Gastroesophageal sphincter (tissue), 4 donors: ENCODE results near the gene IGF2BP1. TPM values are rescaled to one million over a fixed set of nuclear protein-coding genes. Genes with fewer than 3 reads are reported as not detected.
"Not testable (repeated sequence)": the region's sequence is repeated elsewhere in the genome, so short reads cannot be mapped to it uniquely, and the experiment has no call there.

Experiments
- ATAC-seq: fragments of 150-250 bp; one replicate; pipeline ENCODE4 v1.9.1; 2016; ENCODE audit warnings: mild to moderate bottlenecking, moderate library complexity
- H3K27ac ChIP-seq, 4 donors: fragments of 200-600 bp; sonication (generic) in 3 of 4; 1 replicate in 3 of 4; 2 replicates in 1 of 4; pipeline ENCODE4 v1.5.1; 2016 to 2019
- H3K27me3 ChIP-seq: fragments of 200-600 bp; sonication (generic); one replicate; pipeline ENCODE4 v1.5.1; 2019
- H3K36me3 ChIP-seq, 2 donors: fragments of 200-600 bp; sonication (generic); one replicate each; pipeline ENCODE4 v1.5.1; 2019; ENCODE audit warnings: control low read depth in 1 of 2
- H3K4me1 ChIP-seq, 3 donors: fragments of 200-600 bp; sonication (generic); 1 replicate in 2 of 3; 2 replicates in 1 of 3; pipeline ENCODE4 v1.5.1; 2016 to 2019; ENCODE audit warnings: control low read depth in 2 of 3
- H3K4me3 ChIP-seq, 2 donors: fragments of 200-600 bp; sonication (generic); one replicate each; pipeline ENCODE4 v1.5.1; 2019; ENCODE audit warnings: mild to moderate bottlenecking in 1 of 2, moderate library complexity in 1 of 2
- H3K9me3 ChIP-seq, 3 donors: fragments of 200-600 bp; sonication (generic); one replicate each; pipeline ENCODE4 v1.5.1; 2017 to 2019; ENCODE audit warnings: control low read depth in 2 of 3
- EP300 ChIP-seq: sonication (generic); formaldehyde crosslinking; IDR thresholded peaks from one replicate; pipeline ENCODE4 v1.6.1; 2017; ENCODE audit warnings: antibody characterized with exemption, mild to moderate bottlenecking
- POLR2A ChIP-seq, 2 donors: fragments of 450-650 bp; IDR thresholded peaks; one replicate each; pipeline ENCODE4 v1.6.1; 2017; ENCODE audit warnings: antibody characterized with exemption in 2 of 2, mild to moderate bottlenecking in 2 of 2, moderate library complexity in 1 of 2
- POLR2AphosphoS5 ChIP-seq: sonication (generic); formaldehyde crosslinking; IDR thresholded peaks from one replicate; pipeline ENCODE4 v1.6.1; 2017; ENCODE audit warnings: antibody characterized with exemption
- WGBS, 2 donors: methylation state at CpG; one replicate each; pipeline ENCODE4 v1.1.5; 2018; ENCODE audit warnings: low coverage in 1 of 2; 5-methylcytosine and 5-hydroxymethylcytosine counted together
- total RNA-seq, 4 donors: library from RNA; depleted of rRNA; stranded (reverse); fragments of >200 nt; gene quantifications; one replicate each; pipeline ENCODE4 v1.1.0, GENCODE V29; 2016
- TF ChIP-seq, protein P1 (sequence below), 4 experiments: fragments of 200-600 bp in 2 of 4; fragments of 450-650 bp in 2 of 4; sonication (generic) in 1 of 4; IDR thresholded peaks; one replicate each; pipeline ENCODE4 v1.5.1; 2017 to 2019; ENCODE audit warnings: antibody characterized with exemption in 4 of 4, mild to moderate bottlenecking in 2 of 4, moderate library complexity in 2 of 4

The IGF2BP1 gene
- total RNA-seq, 4 donors from 2014 or later: 0.04 TPM; not detected in 3

DNA sequence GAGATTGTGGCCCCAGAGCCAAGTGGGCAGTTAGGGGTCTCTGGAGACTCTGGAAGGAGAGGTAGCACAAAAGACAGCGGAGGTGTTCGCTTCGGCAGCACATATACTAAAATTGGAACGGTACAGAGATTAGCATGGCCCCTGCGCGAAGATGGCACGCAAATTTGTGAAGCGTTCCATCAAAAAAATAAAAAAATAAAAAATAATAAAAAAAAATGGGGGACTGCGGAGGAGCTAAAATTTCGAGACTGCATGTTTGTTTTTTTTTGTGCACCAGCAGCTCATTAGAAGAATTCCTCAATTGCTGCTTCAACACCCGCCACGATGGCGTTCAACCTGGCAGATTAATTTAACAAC lies 39.1 kb downstream of the IGF2BP1 start:
- Histone ChIP-seq H3K9me3 (no peaks in the 10 kb centered on the region), H3K27ac (no peak overlapping the region), H3K27me3 (peaks cover 67% of the 10 kb centered on the region), H3K36me3 (no peaks in the 10 kb centered on the region), H3K4me3 (peak overlapping the region in 1 of 2 donors; percentile 35), H3K4me1 (no peaks in the 10 kb centered on the region)
- ATAC-seq: no peak
- TF ChIP-seq POLR2AphosphoS5 (no peak), POLR2A (IDR thresholded peaks at IDR 0.05) (no peak), EP300 (no peak)
- TF ChIP-seq, protein P1, sequence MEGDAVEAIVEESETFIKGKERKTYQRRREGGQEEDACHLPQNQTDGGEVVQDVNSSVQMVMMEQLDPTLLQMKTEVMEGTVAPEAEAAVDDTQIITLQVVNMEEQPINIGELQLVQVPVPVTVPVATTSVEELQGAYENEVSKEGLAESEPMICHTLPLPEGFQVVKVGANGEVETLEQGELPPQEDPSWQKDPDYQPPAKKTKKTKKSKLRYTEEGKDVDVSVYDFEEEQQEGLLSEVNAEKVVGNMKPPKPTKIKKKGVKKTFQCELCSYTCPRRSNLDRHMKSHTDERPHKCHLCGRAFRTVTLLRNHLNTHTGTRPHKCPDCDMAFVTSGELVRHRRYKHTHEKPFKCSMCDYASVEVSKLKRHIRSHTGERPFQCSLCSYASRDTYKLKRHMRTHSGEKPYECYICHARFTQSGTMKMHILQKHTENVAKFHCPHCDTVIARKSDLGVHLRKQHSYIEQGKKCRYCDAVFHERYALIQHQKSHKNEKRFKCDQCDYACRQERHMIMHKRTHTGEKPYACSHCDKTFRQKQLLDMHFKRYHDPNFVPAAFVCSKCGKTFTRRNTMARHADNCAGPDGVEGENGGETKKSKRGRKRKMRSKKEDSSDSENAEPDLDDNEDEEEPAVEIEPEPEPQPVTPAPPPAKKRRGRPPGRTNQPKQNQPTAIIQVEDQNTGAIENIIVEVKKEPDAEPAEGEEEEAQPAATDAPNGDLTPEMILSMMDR (IDR thresholded peaks at IDR 0.05): no peak
- WGBS, 2 donors: 79 to 85% methylated on average over 5 to 12 of the region's 13 CpGs

DNA sequence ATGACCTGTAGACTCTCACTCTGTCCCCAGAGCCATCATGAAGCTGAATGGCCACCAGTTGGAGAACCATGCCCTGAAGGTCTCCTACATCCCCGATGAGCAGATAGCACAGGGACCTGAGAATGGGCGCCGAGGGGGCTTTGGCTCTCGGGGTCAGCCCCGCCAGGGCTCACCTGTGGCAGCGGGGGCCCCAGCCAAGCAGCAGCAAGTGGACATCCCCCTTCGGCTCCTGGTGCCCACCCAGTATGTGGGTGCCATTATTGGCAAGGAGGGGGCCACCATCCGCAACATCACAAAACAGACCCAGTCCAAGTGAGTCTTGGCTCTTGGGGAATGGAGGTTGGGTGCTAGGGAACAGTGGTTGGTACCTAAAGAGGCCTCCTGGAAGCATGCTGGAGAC lies 41.0 kb downstream of the IGF2BP1 start:
- TF ChIP-seq POLR2AphosphoS5 (no peak), POLR2A (IDR thresholded peaks at IDR 0.05) (no peak)
- TF ChIP-seq, protein P1 (IDR thresholded peaks at IDR 0.05): no peak
- Histone ChIP-seq H3K27ac (no peak overlapping the region), H3K27me3 (peaks cover 68% of the 10 kb centered on the region), H3K4me3 (no peak overlapping the region), H3K9me3 (no peaks in the 10 kb centered on the region), H3K36me3 (no peaks in the 10 kb centered on the region), H3K4me1 (no peaks in the 10 kb centered on the region)
- 100% methylated on average over 1 of the region's 8 CpGs; no CpG with 5 or more reads in 1 of the 2 donors for WGBS, 2 donors
- ATAC-seq: no peak

DNA sequence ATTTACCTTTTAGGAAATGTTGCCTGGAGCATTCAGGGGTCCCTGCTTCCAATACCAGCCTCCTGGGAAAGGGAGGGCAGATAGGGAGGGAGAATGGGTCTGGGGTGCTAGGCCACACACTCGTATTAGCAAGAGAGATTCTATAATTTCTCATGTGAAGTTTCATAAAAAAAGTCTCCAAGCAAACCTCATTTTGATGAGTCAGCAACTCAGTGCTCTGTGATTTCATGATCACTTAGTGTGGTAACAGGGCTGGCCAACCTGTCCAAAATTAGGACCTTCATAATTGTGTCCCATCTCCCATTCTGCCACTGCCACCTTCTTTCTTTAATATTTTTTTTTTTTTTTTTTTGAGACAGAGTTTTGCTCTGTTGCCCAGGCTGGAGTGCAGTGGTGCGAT lies 41.4 kb downstream of the IGF2BP1 start:
- WGBS, 2 donors: 70% methylated on average over 1 of the region's 2 CpGs; no CpG with 5 or more reads in 1 of the 2 donors

DNA sequence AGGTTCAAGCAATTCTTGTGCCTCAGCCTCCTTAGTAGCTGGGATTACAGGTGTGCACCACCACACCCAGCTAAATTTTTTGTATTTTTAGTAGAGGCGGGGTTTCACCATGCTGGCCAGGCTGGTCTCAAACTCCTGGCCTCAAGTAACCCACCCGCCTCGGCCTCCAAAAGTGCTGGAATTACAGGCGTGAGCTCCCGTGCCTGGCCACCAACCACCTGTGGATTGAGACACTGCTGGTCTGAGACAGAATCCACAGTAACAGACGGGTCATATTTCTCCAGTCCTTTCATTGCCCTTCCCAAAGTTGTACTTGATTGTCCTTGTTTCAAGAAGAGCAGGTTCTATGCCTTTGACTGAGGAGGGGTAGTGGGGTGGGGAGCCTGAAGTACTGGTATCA lies 42.3 kb downstream of the IGF2BP1 start:
- ATAC-seq: not testable (repeated sequence)
- WGBS, 2 donors: 100% methylated on average over 1 of the region's 6 CpGs; no CpG with 5 or more reads in 1 of the 2 donors

More for the DNA sequence above, 41.4 kb downstream of the IGF2BP1 start:
- Histone ChIP-seq H3K36me3 (no peaks in the 10 kb centered on the region), H3K27ac (no peak overlapping the region), H3K4me1 (no peaks in the 10 kb centered on the region), H3K9me3 (no peaks in the 10 kb centered on the region), H3K27me3 (peaks cover 68% of the 10 kb centered on the region), H3K4me3 (no peak overlapping the region)
- no peak for ATAC-seq
- TF ChIP-seq POLR2AphosphoS5 (no peak), POLR2A (IDR thresholded peaks at IDR 0.05) (no peak), EP300 (no peak)
- TF ChIP-seq, protein P1 (IDR thresholded peaks at IDR 0.05): no peak

DNA sequence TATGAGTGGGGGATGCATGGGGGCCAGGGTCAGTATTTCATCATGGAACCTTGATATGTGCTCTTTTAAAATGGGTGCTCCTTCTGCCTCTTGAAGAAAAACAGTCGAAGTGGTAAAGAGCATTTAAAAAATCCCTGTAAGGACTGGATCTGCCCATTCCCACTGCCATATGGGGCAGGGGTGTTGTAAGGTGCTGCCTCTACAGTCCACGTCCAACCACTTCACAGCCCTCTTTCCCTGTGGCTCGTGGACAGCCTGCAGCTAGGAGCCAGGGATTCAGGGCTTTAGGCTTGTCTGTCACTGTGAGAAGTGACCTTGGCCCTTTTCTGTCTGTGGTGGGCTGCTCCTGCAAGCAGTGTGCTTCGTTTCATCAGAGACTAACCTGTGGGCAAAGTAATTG lies 44.3 kb downstream of the IGF2BP1 start:
- ATAC-seq: no peak
- H3K9me3 ChIP-seq: no peaks in the 10 kb centered on the region
- H3K36me3 ChIP-seq: no peaks in the 10 kb centered on the region
- no peak overlapping the region for H3K27ac ChIP-seq
- peaks cover 53% of the 10 kb centered on the region for H3K27me3 ChIP-seq
- H3K4me1 ChIP-seq: no peaks in the 10 kb centered on the region
- 64% methylated on average over 2 of the region's 4 CpGs; no CpG with 5 or more reads in 1 of the 2 donors for WGBS, 2 donors
- no peak overlapping the region for H3K4me3 ChIP-seq
- TF ChIP-seq POLR2A (IDR thresholded peaks at IDR 0.05): no peak
- TF ChIP-seq EP300: no peak
- TF ChIP-seq, protein P1 (IDR thresholded peaks at IDR 0.05): no peak

More for the DNA sequence above, 42.3 kb downstream of the IGF2BP1 start:
- not testable (repeated sequence) for H3K4me1 ChIP-seq, H3K27ac ChIP-seq, H3K36me3 ChIP-seq, H3K4me3 ChIP-seq, H3K9me3 ChIP-seq
- peaks cover 64% of the 10 kb centered on the region for H3K27me3 ChIP-seq
